ENCODE data around the gene ZNF578. TPM values are rescaled to one million over a fixed set of nuclear protein-coding genes. Genes with fewer than 3 reads are reported as not detected.
"Not testable (repeated sequence)": the region's sequence is repeated elsewhere in the genome, so short reads cannot be mapped to it uniquely, and the experiment has no call there.

Gene ZNF578
- total RNA-seq, 2 donors from 2014 or later, result 0.93 to 1.9 TPM

- not testable (repeated sequence) for ATAC-seq (replicated peaks in 1 of 2); H3K4me3 Mint-ChIP-seq; H3K4me1 Mint-ChIP-seq (ENCODE audit: low read depth); DNase-seq; H3K27ac Mint-ChIP-seq; H3K27me3 Mint-ChIP-seq (ENCODE audit: low read depth)
- Mint-ChIP-seq H3K36me3 (ENCODE audit: insufficient read depth in 2 of 2) (peaks cover 17 to 27% of the 10 kb centered on the region in 2 donors), H3K9me3 (peaks cover 11 to 21% of the 10 kb centered on the region in 2 donors)
These were observed 32.3 kb downstream of the ZNF578 start for GRCh38 chr19:52485561-52486240.

GRCh38 chr19:52492201-52492993 lies 39.0 kb downstream of the ZNF578 start:
- Mint-ChIP-seq H3K27me3 (ENCODE audit: low read depth) (peaks cover 7% of the 10 kb centered on the region), H3K4me1 (ENCODE audit: low read depth) (no peaks in the 10 kb centered on the region), H3K27ac (no peak overlapping the region), H3K4me3 (peak overlapping the region; percentile 9 to 55), H3K9me3 (peaks cover 10 to 11% of the 10 kb centered on the region in 2 donors), H3K36me3 (ENCODE audit: insufficient read depth in 2 of 2) (peaks cover 18 to 43% of the 10 kb centered on the region in 2 donors)
- DNase-seq (peak; percentile 8 to 33), ATAC-seq (replicated peaks in 1 of 2) (peak; percentile 23 to 58)

- H3K4me1 Mint-ChIP-seq (ENCODE audit: low read depth), result no peaks in the 10 kb centered on the region
- H3K36me3 Mint-ChIP-seq (ENCODE audit: insufficient read depth in 2 of 2), result peaks cover 18 to 49% of the 10 kb centered on the region in 2 donors
- no peak overlapping the region for H3K27ac Mint-ChIP-seq
- peak overlapping the region; percentile 9 to 55 for H3K4me3 Mint-ChIP-seq
- DNase-seq (peak in 1 of 2 donors; percentile 12), ATAC-seq (replicated peaks in 1 of 2) (peak in 1 of 2 donors; percentile 64)
- H3K9me3 Mint-ChIP-seq, result peaks cover 10 to 11% of the 10 kb centered on the region in 2 donors
- H3K27me3 Mint-ChIP-seq (ENCODE audit: low read depth), result peaks cover 7% of the 10 kb centered on the region
These were observed 39.7 kb downstream of the ZNF578 start for GRCh38 chr19:52492994-52493470.

GRCh38 chr19:52494518-52494917 lies 41.2 kb downstream of the ZNF578 start:
- ATAC-seq (replicated peaks in 1 of 2), result no peak
- Mint-ChIP-seq H3K27me3 (ENCODE audit: low read depth) (peaks cover 7% of the 10 kb centered on the region), H3K36me3 (ENCODE audit: insufficient read depth in 2 of 2) (peaks cover 17 to 48% of the 10 kb centered on the region in 2 donors), H3K27ac (no peak overlapping the region), H3K4me3 (no peak overlapping the region), H3K4me1 (ENCODE audit: low read depth) (no peaks in the 10 kb centered on the region), H3K9me3 (peaks cover 9 to 11% of the 10 kb centered on the region in 2 donors)
- DNase-seq, result no peak

- H3K27me3 Mint-ChIP-seq (ENCODE audit: low read depth), result peaks cover 6% of the 10 kb centered on the region
- H3K4me1 Mint-ChIP-seq (ENCODE audit: low read depth), result no peaks in the 10 kb centered on the region
- no peak overlapping the region for H3K27ac Mint-ChIP-seq
- no peak overlapping the region for H3K4me3 Mint-ChIP-seq
- DNase-seq (no peak), ATAC-seq (replicated peaks in 1 of 2) (no peak)
- H3K9me3 Mint-ChIP-seq, result peaks cover 12 to 16% of the 10 kb centered on the region in 2 donors
- H3K36me3 Mint-ChIP-seq (ENCODE audit: insufficient read depth in 2 of 2), result peaks cover 17 to 32% of the 10 kb centered on the region in 2 donors
These were observed 45.2 kb downstream of the ZNF578 start for GRCh38 chr19:52498571-52498970.

GRCh38 chr19:52500474-52500873 lies 47.1 kb downstream of the ZNF578 start:
- DNase-seq; H3K27me3 Mint-ChIP-seq (ENCODE audit: low read depth); H3K4me1 Mint-ChIP-seq (ENCODE audit: low read depth); H3K27ac Mint-ChIP-seq; H3K4me3 Mint-ChIP-seq; ATAC-seq (replicated peaks in 1 of 2): not testable (repeated sequence)
- H3K9me3 Mint-ChIP-seq, result peaks cover 12 to 15% of the 10 kb centered on the region in 2 donors
- H3K36me3 Mint-ChIP-seq (ENCODE audit: insufficient read depth in 2 of 2), result peaks cover 13 to 29% of the 10 kb centered on the region in 2 donors

- not testable (repeated sequence) for H3K27me3 Mint-ChIP-seq (ENCODE audit: low read depth); DNase-seq; ATAC-seq (replicated peaks in 1 of 2); H3K4me1 Mint-ChIP-seq (ENCODE audit: low read depth); H3K4me3 Mint-ChIP-seq; H3K27ac Mint-ChIP-seq
- Mint-ChIP-seq H3K36me3 (ENCODE audit: insufficient read depth in 2 of 2) (peaks cover 13 to 31% of the 10 kb centered on the region in 2 donors), H3K9me3 (peaks cover 12 to 15% of the 10 kb centered on the region in 2 donors)
These were observed 47.6 kb downstream of the ZNF578 start for GRCh38 chr19:52500991-52501390.

- no peak overlapping the region for H3K4me3 Mint-ChIP-seq
- DNase-seq (no peak), ATAC-seq (replicated peaks in 1 of 2) (no peak)
- peaks cover 16% of the 10 kb centered on the region in 2 donors for H3K9me3 Mint-ChIP-seq
- no peak overlapping the region for H3K27ac Mint-ChIP-seq
- no peaks in the 10 kb centered on the region for H3K4me1 Mint-ChIP-seq (ENCODE audit: low read depth)
- no peaks in the 10 kb centered on the region for H3K27me3 Mint-ChIP-seq (ENCODE audit: low read depth)
- H3K36me3 Mint-ChIP-seq (ENCODE audit: insufficient read depth in 2 of 2), result peaks cover 15 to 38% of the 10 kb centered on the region in 2 donors
These were observed 53.9 kb downstream of the ZNF578 start for GRCh38 chr19:52507266-52507665.

GRCh38 chr19:52516191-52516590 lies 62.8 kb downstream of the ZNF578 start:
- no peak for DNase-seq
- H3K4me1 Mint-ChIP-seq (ENCODE audit: low read depth), result peaks cover 7% of the 10 kb centered on the region
- ATAC-seq (replicated peaks in 1 of 2), result no peak
- peaks cover 21 to 27% of the 10 kb centered on the region in 2 donors for H3K9me3 Mint-ChIP-seq
- peaks cover 25 to 26% of the 10 kb centered on the region in 2 donors for H3K36me3 Mint-ChIP-seq (ENCODE audit: insufficient read depth in 2 of 2)
- H3K27me3 Mint-ChIP-seq (ENCODE audit: low read depth), result no peaks in the 10 kb centered on the region
- no peak overlapping the region for H3K27ac Mint-ChIP-seq
- no peak overlapping the region for H3K4me3 Mint-ChIP-seq

- no peaks in the 10 kb centered on the region for H3K27me3 Mint-ChIP-seq (ENCODE audit: low read depth)
- DNase-seq (no peak), ATAC-seq (replicated peaks in 1 of 2) (peak; percentile 22 to 23)
- no peak overlapping the region for H3K27ac Mint-ChIP-seq
- H3K36me3 Mint-ChIP-seq (ENCODE audit: insufficient read depth in 2 of 2), result peaks cover 19 to 23% of the 10 kb centered on the region in 2 donors
- H3K4me3 Mint-ChIP-seq, result no peak overlapping the region
- H3K4me1 Mint-ChIP-seq (ENCODE audit: low read depth), result peaks cover 7% of the 10 kb centered on the region
- H3K9me3 Mint-ChIP-seq, result peaks cover 9 to 22% of the 10 kb centered on the region in 2 donors
These were observed 65.3 kb downstream of the ZNF578 start for GRCh38 chr19:52518646-52519045.

- peaks cover 9 to 20% of the 10 kb centered on the region in 2 donors for H3K9me3 Mint-ChIP-seq
These were observed 65.8 kb downstream of the ZNF578 start for GRCh38 chr19:52519175-52519574.

GRCh38 chr19:52520013-52520412 lies 66.7 kb downstream of the ZNF578 start:
- no peak overlapping the region for H3K27ac Mint-ChIP-seq
- peaks cover 15 to 22% of the 10 kb centered on the region in 2 donors for H3K36me3 Mint-ChIP-seq (ENCODE audit: insufficient read depth in 2 of 2)
- no peaks in the 10 kb centered on the region for H3K27me3 Mint-ChIP-seq (ENCODE audit: low read depth)

More at GRCh38 chr19:52519175-52519574, 65.8 kb downstream of the ZNF578 start:
- not testable (repeated sequence) for H3K27ac Mint-ChIP-seq; H3K4me3 Mint-ChIP-seq; H3K27me3 Mint-ChIP-seq (ENCODE audit: low read depth); H3K4me1 Mint-ChIP-seq (ENCODE audit: low read depth); ATAC-seq (replicated peaks in 1 of 2); DNase-seq
- H3K36me3 Mint-ChIP-seq (ENCODE audit: insufficient read depth in 2 of 2), result peaks cover 17 to 24% of the 10 kb centered on the region in 2 donors

GRCh38 chr19:52522551-52522950 lies 69.2 kb downstream of the ZNF578 start:
- DNase-seq (no peak), ATAC-seq (replicated peaks in 1 of 2) (no peak)
- Mint-ChIP-seq H3K27me3 (ENCODE audit: low read depth) (no peaks in the 10 kb centered on the region), H3K4me3 (no peak overlapping the region), H3K9me3 (peaks cover 4 to 18% of the 10 kb centered on the region in 2 donors), H3K27ac (no peak overlapping the region), H3K36me3 (ENCODE audit: insufficient read depth in 2 of 2) (peaks cover 9 to 13% of the 10 kb centered on the region in 2 donors), H3K4me1 (ENCODE audit: low read depth) (peaks cover 7% of the 10 kb centered on the region)

More at GRCh38 chr19:52520013-52520412, 66.7 kb downstream of the ZNF578 start:
- Mint-ChIP-seq H3K4me1 (ENCODE audit: low read depth) (peaks cover 7% of the 10 kb centered on the region), H3K9me3 (peaks cover 9 to 20% of the 10 kb centered on the region in 2 donors), H3K4me3 (no peak overlapping the region)
- ATAC-seq (replicated peaks in 1 of 2) (no peak), DNase-seq (no peak)
